MG63 (cell line): Measurements from ENCODE around the gene ABCC3. TPM values are rescaled to one million over a fixed set of nuclear protein-coding genes. Genes with fewer than 3 reads are reported as not detected.

Experiments used
- DNase-seq: peaks from one replicate; pipeline ENCODE4 v3.0.0-alpha.2; 2020
- H3K27me3 ChIP-seq: fragments of 250-450 bp; sonication (Bioruptor Pico); 2 replicates; pipeline ENCODE4 v1.5.1; 2020; ENCODE audit warnings: mild to moderate bottlenecking, moderate library complexity
- H3K36me3 ChIP-seq: fragments of 250-450 bp; sonication (Bioruptor Pico); 2 replicates; pipeline ENCODE4 v1.5.1; 2020; ENCODE audit warnings: mild to moderate bottlenecking, moderate library complexity
- H3K4me3 ChIP-seq: fragments of 250-450 bp; sonication (Bioruptor Pico); 2 replicates; pipeline ENCODE4 v1.5.1; 2020; ENCODE audit warnings: mild to moderate bottlenecking, moderate library complexity
- H3K9me3 ChIP-seq: fragments of 250-450 bp; sonication (Bioruptor Pico); 2 replicates; pipeline ENCODE4 v1.5.1; 2020; ENCODE audit warnings: mild to moderate bottlenecking, moderate library complexity
- total RNA-seq: library from RNA; depleted of rRNA; stranded (reverse); fragments of >200 nt; shearing (Covaris generic); gene quantifications from 2 replicates; pipeline ENCODE4 v1.2.3, GENCODE V29; 2014; ENCODE audit warnings: low replicate concordance

ABCC3 gene
- total RNA-seq, 1 experiment from 2014 or later: 2.0 TPM

GRCh38 chr17:50682441-50682840, 47.8 kb downstream of the ABCC3 start:
- no peaks in the 10 kb centered on the region for H3K27me3 ChIP-seq
- H3K36me3 ChIP-seq: no peaks in the 10 kb centered on the region; the same call in 1 of the 2 replicates
- DNase-seq: no peak
- no peak overlapping the region for H3K4me3 ChIP-seq
- no peaks in the 10 kb centered on the region for H3K9me3 ChIP-seq

- no peaks in the 10 kb centered on the region for H3K27me3 ChIP-seq
- H3K36me3 ChIP-seq: no peaks in the 10 kb centered on the region; the same call in 1 of the 2 replicates
- no peak overlapping the region for H3K4me3 ChIP-seq
- no peaks in the 10 kb centered on the region for H3K9me3 ChIP-seq
- no peak for DNase-seq
Observed at GRCh38 chr17:50682938-50683337, 48.3 kb downstream of the ABCC3 start.

GRCh38 chr17:50683434-50684287, 49.0 kb downstream of the ABCC3 start:
- no peak for DNase-seq
- Histone ChIP-seq H3K27me3 (no peaks in the 10 kb centered on the region), H3K4me3 (no peak overlapping the region), H3K9me3 (no peaks in the 10 kb centered on the region), H3K36me3 (no peaks in the 10 kb centered on the region; the same call in 1 of the 2 replicates)

GRCh38 chr17:50684288-50684611, 49.6 kb downstream of the ABCC3 start:
- no peaks in the 10 kb centered on the region for H3K27me3 ChIP-seq
- H3K4me3 ChIP-seq: no peak overlapping the region
- no peak for DNase-seq
- H3K36me3 ChIP-seq: no peaks in the 10 kb centered on the region; the same call in 1 of the 2 replicates
- no peaks in the 10 kb centered on the region for H3K9me3 ChIP-seq

GRCh38 chr17:50684612-50685333, 50.1 kb downstream of the ABCC3 start:
- Histone ChIP-seq H3K36me3 (no peaks in the 10 kb centered on the region; the same call in 1 of the 2 replicates), H3K4me3 (no peak overlapping the region), H3K9me3 (no peaks in the 10 kb centered on the region), H3K27me3 (no peaks in the 10 kb centered on the region)
- no peak for DNase-seq

- no peak overlapping the region for H3K4me3 ChIP-seq
- H3K36me3 ChIP-seq: no peaks in the 10 kb centered on the region; the same call in 1 of the 2 replicates
Observed at GRCh38 chr17:50685334-50685665, 50.6 kb downstream of the ABCC3 start.

GRCh38 chr17:50685691-50686493, 51.2 kb downstream of the ABCC3 start:
- Histone ChIP-seq H3K27me3 (no peaks in the 10 kb centered on the region), H3K9me3 (no peaks in the 10 kb centered on the region), H3K4me3 (no peak overlapping the region), H3K36me3 (no peaks in the 10 kb centered on the region; the same call in 1 of the 2 replicates)
- DNase-seq: no peak

More at GRCh38 chr17:50685334-50685665, 50.6 kb downstream of the ABCC3 start:
- Histone ChIP-seq H3K9me3 (no peaks in the 10 kb centered on the region), H3K27me3 (no peaks in the 10 kb centered on the region)
- no peak for DNase-seq

GRCh38 chr17:50686494-50687199, 52.0 kb downstream of the ABCC3 start:
- H3K4me3 ChIP-seq: no peak overlapping the region
- H3K36me3 ChIP-seq: peaks cover under 1% of the 10 kb centered on the region
- H3K9me3 ChIP-seq: no peaks in the 10 kb centered on the region
- no peaks in the 10 kb centered on the region for H3K27me3 ChIP-seq
- peak; percentile 95 for DNase-seq

GRCh38 chr17:50687200-50688066, 52.8 kb downstream of the ABCC3 start:
- Histone ChIP-seq H3K36me3 (peaks cover 8% of the 10 kb centered on the region), H3K4me3 (no peak overlapping the region), H3K27me3 (no peaks in the 10 kb centered on the region), H3K9me3 (no peaks in the 10 kb centered on the region)
- DNase-seq: peak; percentile 54

GRCh38 chr17:50688245-50688644, 53.6 kb downstream of the ABCC3 start:
- Histone ChIP-seq H3K4me3 (no peak overlapping the region), H3K9me3 (no peaks in the 10 kb centered on the region), H3K27me3 (no peaks in the 10 kb centered on the region), H3K36me3 (peaks cover 17% of the 10 kb centered on the region)
- DNase-seq: no peak

GRCh38 chr17:50689251-50689650, 54.6 kb downstream of the ABCC3 start:
- Histone ChIP-seq H3K36me3 (peaks cover 25% of the 10 kb centered on the region), H3K9me3 (no peaks in the 10 kb centered on the region), H3K4me3 (no peak overlapping the region), H3K27me3 (no peaks in the 10 kb centered on the region)
- peak; percentile 88 for DNase-seq

- DNase-seq: no peak
- Histone ChIP-seq H3K9me3 (no peaks in the 10 kb centered on the region), H3K27me3 (no peaks in the 10 kb centered on the region), H3K36me3 (peaks cover 32% of the 10 kb centered on the region), H3K4me3 (no peak overlapping the region)
Observed at GRCh38 chr17:50689956-50690886, 55.5 kb downstream of the ABCC3 start.

- DNase-seq: no peak
- Histone ChIP-seq H3K9me3 (no peaks in the 10 kb centered on the region), H3K36me3 (peaks cover 40% of the 10 kb centered on the region), H3K4me3 (no peak overlapping the region), H3K27me3 (no peaks in the 10 kb centered on the region)
Observed at GRCh38 chr17:50690887-50691549, 56.3 kb downstream of the ABCC3 start.
